Keratinocyte (primary cell): Measurements from ENCODE around the gene CD274. TPM values are rescaled to one million over a fixed set of nuclear protein-coding genes. Genes with fewer than 3 reads are reported as not detected.

Source experiments
- DNase-seq: peaks from one replicate; pipeline ENCODE4 v3.0.0-alpha.2; 2011; ENCODE audit warnings: low read depth, missing footprints, low spot score
- FAIRE-seq: peaks from 2 replicates; lab custom pipeline; 2011; peaks lifted over from hg19 to GRCh38; lab: Jason Lieb, UNC
- H2AFZ ChIP-seq: 2 replicates; pipeline ENCODE4 v1.6.0; 2012; ENCODE audit warnings: low read length, control low read depth, inconsistent platforms; ENCODE audit not compliant: control insufficient read depth
- H3K27ac ChIP-seq: 2 replicates; pipeline ENCODE4 v1.5.1; 2011; ENCODE audit warnings: low read length; ENCODE audit not compliant: control insufficient read depth, insufficient read depth
- H3K27me3 ChIP-seq: 3 replicates; pipeline ENCODE4 v1.6.0; 2011; ENCODE audit warnings: low read length; ENCODE audit not compliant: control insufficient read depth, insufficient read depth; ENCODE audit errors: extremely low read depth
- H3K36me3 ChIP-seq, 2 experiments: 2 replicates in 1 of 2; 3 replicates in 1 of 2; pipeline ENCODE4 v1.5.1; 2011; ENCODE audit warnings: low read length in 2 of 2, mild to moderate bottlenecking in 1 of 2; ENCODE audit not compliant: control insufficient read depth in 2 of 2, insufficient read depth in 2 of 2; ENCODE audit errors: extremely low read depth in 1 of 2
- H3K4me1 ChIP-seq: 3 replicates; pipeline ENCODE4 v1.5.1; 2011; ENCODE audit warnings: low read length; ENCODE audit not compliant: control insufficient read depth, insufficient read depth; ENCODE audit errors: extremely low read depth
- H3K4me2 ChIP-seq: 3 replicates; pipeline ENCODE4 v1.6.0; 2011; ENCODE audit warnings: low read depth, low read length; ENCODE audit not compliant: control insufficient read depth, insufficient read depth; ENCODE audit errors: extremely low read depth
- H3K4me3 ChIP-seq, 3 experiments: fragments of 200-600 bp in 1 of 3; sonication (generic) in 1 of 3; 2 replicates in 2 of 3; 3 replicates in 1 of 3; pipeline ENCODE4 v1.5.1; 2011 to 2016; ENCODE audit warnings: low read length in 3 of 3, mild to moderate bottlenecking in 3 of 3, control low read depth in 2 of 3, inconsistent platforms in 1 of 3, low read depth in 1 of 3, mixed read lengths in 1 of 3, mixed run types in 1 of 3, moderate library complexity in 1 of 3; ENCODE audit not compliant: control insufficient read depth in 2 of 3, insufficient read depth in 2 of 3; ENCODE audit errors: extremely low read depth in 1 of 3
- H3K79me2 ChIP-seq: 2 replicates; pipeline ENCODE4 v1.6.0; 2012; ENCODE audit warnings: low read length; ENCODE audit not compliant: control insufficient read depth, insufficient read depth
- H3K9ac ChIP-seq: 3 replicates; pipeline ENCODE4 v1.6.0; 2011; ENCODE audit warnings: low read length; ENCODE audit not compliant: control insufficient read depth, insufficient read depth; ENCODE audit errors: extremely low read depth
- H3K9me1 ChIP-seq: 3 replicates; pipeline ENCODE4 v1.6.0; 2011; ENCODE audit warnings: low read length; ENCODE audit not compliant: control insufficient read depth, insufficient read depth; ENCODE audit errors: extremely low read depth
- H3K9me3 ChIP-seq: 2 replicates; pipeline ENCODE4 v1.5.1; 2012; ENCODE audit warnings: low read depth, low read length; ENCODE audit not compliant: control insufficient read depth
- H4K20me1 ChIP-seq: 3 replicates; pipeline ENCODE4 v1.6.0; 2011; ENCODE audit warnings: low read length; ENCODE audit not compliant: control insufficient read depth, insufficient read depth; ENCODE audit errors: extremely low read depth
- CTCF ChIP-seq, 3 experiments: IDR thresholded peaks in 1 of 3; conservative IDR thresholded peaks in 1 of 3; optimal IDR thresholded peaks in 1 of 3; 2 replicates in 2 of 3; 3 replicates in 1 of 3; pipeline versions ENCODE3 to v1.5.1; 2011; ENCODE audit warnings: low read length in 3 of 3, mild to moderate bottlenecking in 3 of 3, moderate library complexity in 2 of 3, control low read depth in 1 of 3, inconsistent platforms in 1 of 3; ENCODE audit not compliant: insufficient read depth in 2 of 3; ENCODE audit errors: extremely low read depth in 1 of 3
- EZH2 ChIP-seq: IDR thresholded peaks from one replicate; pipeline ENCODE4 v1.6.1; 2012; ENCODE audit warnings: inconsistent platforms, mild to moderate bottlenecking, low read length, moderate library complexity
- dilution Hi-C: fragments of 300-500 bp; cut with MboI; formaldehyde crosslinking; loops from one replicate; pipeline ENCODE4 v1.7.0; 2020; ENCODE audit warnings: low sequenced_read_pairs; ENCODE audit not compliant: extremely low pct_ligation_motif_present
- polyA plus RNA-seq, 5 experiments: library from polyadenylated mRNA; depleted of rRNA in 3 of 5; stranded (reverse) in 3 of 5; stranded (forward) in 1 of 5; unstranded in 1 of 5; fragments of >200 nt; gene quantifications; 1 replicate in 1 of 5; 2 replicates in 3 of 5; 3 replicates in 1 of 5; pipeline versions ENCODE4 v1.2.1 to v1.2.3, GENCODE V29; 2011 to 2012; ENCODE audit warnings: missing spikeins in 2 of 5, low read depth in 1 of 5, low replicate concordance in 1 of 5

Gene CD274
- polyA plus RNA-seq, 1 donor (not counting 4 experiments of a cell fraction or from before 2014, with no cell fraction given) = 36.3 TPM

- no peaks in the 10 kb centered on the region for H3K27me3 ChIP-seq
- no peaks in the 10 kb centered on the region for H3K9me3 ChIP-seq
- TF ChIP-seq CTCF (optimal IDR thresholded peaks at IDR 0.05 in 1 of 3, IDR thresholded peaks at IDR 0.05 in 1 of 3, conservative IDR thresholded peaks at IDR 0.05 in 1 of 3; ENCODE audit: extremely low read depth in 1 of 3, insufficient read depth in 2 of 3, low read length in 3 of 3) (peak in 2 of 3 experiments; percentile 41 to 51), EZH2 (no peak)
- no peak overlapping the region for H3K27ac ChIP-seq
- no peaks in the 10 kb centered on the region for H3K4me1 ChIP-seq
- H3K79me2 ChIP-seq = no peaks in the 10 kb centered on the region
- no peak overlapping the region for H3K9ac ChIP-seq
- DNase-seq = no peak
- dilution Hi-C loops = no loop called here
- H3K36me3 ChIP-seq = peaks cover 1 to 6% of the 10 kb centered on the region in 2 experiments
- H2AFZ ChIP-seq = no peak overlapping the region
- H3K9me1 ChIP-seq = no peaks in the 10 kb centered on the region
- no peak overlapping the region for H3K4me3 ChIP-seq
- H4K20me1 ChIP-seq = no peaks in the 10 kb centered on the region
- H3K4me2 ChIP-seq = no peak overlapping the region
- no peak for FAIRE-seq
Observed at GRCh38 chr9:5425006-5425628, 25.2 kb upstream of the CD274 start.

- no peak for DNase-seq
- H3K4me1 ChIP-seq = no peaks in the 10 kb centered on the region
- no peak for FAIRE-seq
- no peak overlapping the region for H3K27ac ChIP-seq
- no peaks in the 10 kb centered on the region for H4K20me1 ChIP-seq
- no peaks in the 10 kb centered on the region for H3K9me3 ChIP-seq
- H2AFZ ChIP-seq = no peak overlapping the region
- no peak overlapping the region for H3K4me3 ChIP-seq
- TF ChIP-seq CTCF (optimal IDR thresholded peaks at IDR 0.05 in 1 of 3, IDR thresholded peaks at IDR 0.05 in 1 of 3, conservative IDR thresholded peaks at IDR 0.05 in 1 of 3; ENCODE audit: extremely low read depth in 1 of 3, insufficient read depth in 2 of 3, low read length in 3 of 3) (no peak), EZH2 (no peak)
- H3K27me3 ChIP-seq = no peaks in the 10 kb centered on the region
- peaks cover 1 to 6% of the 10 kb centered on the region in 2 experiments for H3K36me3 ChIP-seq
- no peaks in the 10 kb centered on the region for H3K79me2 ChIP-seq
- no peaks in the 10 kb centered on the region for H3K9me1 ChIP-seq
- H3K9ac ChIP-seq = no peak overlapping the region
- H3K4me2 ChIP-seq = no peak overlapping the region
- dilution Hi-C loops = no loop called here
Observed at GRCh38 chr9:5427005-5427404, 23.3 kb upstream of the CD274 start.
